HG02884 (cell line): ENCODE results near the gene HOXC9.

Source experiments
- ATAC-seq: cut with Tn5 transposase; IDR thresholded peaks from one replicate; pipeline ENCODE4 v1.9.1; 2021; ENCODE audit warnings: mild to moderate bottlenecking, moderate library complexity; ENCODE audit not compliant: unreplicated experiment

Gene HOXC9

GRCh38 chr12:53975479-53976152, 24.3 kb upstream of the HOXC9 start:
- ATAC-seq = no peak

- ATAC-seq = no peak
Measured at GRCh38 chr12:53976172-53976822, 23.7 kb upstream of the HOXC9 start.

GRCh38 chr12:53976823-53977595, 23.0 kb upstream of the HOXC9 start:
- ATAC-seq = no peak

GRCh38 chr12:53977596-53978445, 22.1 kb upstream of the HOXC9 start:
- no peak for ATAC-seq

GRCh38 chr12:53978477-53979356, 21.2 kb upstream of the HOXC9 start:
- ATAC-seq = no peak

GRCh38 chr12:53980104-53980801, 19.7 kb upstream of the HOXC9 start:
- ATAC-seq = no peak

- ATAC-seq = no peak
Measured at GRCh38 chr12:53980802-53981496, 19.0 kb upstream of the HOXC9 start.

GRCh38 chr12:53981634-53982565, 18.1 kb upstream of the HOXC9 start:
- ATAC-seq = no peak

GRCh38 chr12:53982648-53983567, 17.1 kb upstream of the HOXC9 start:
- ATAC-seq = no peak

GRCh38 chr12:53983568-53983949, 16.4 kb upstream of the HOXC9 start:
- no peak for ATAC-seq

GRCh38 chr12:53983950-53984572, 15.9 kb upstream of the HOXC9 start:
- ATAC-seq = no peak

- peak; percentile 62 for ATAC-seq
Measured at GRCh38 chr12:53984901-53985691, 14.9 kb upstream of the HOXC9 start, which contains the start of gene HOXC10. TSS of gene HOXC10 (plus strand) at chr12:53985146. CDS start at chr12:53985260, 114 bp downstream.

- no peak for ATAC-seq
Measured at GRCh38 chr12:53985692-53985993, 14.3 kb upstream of the HOXC9 start.

- no peak for ATAC-seq
Measured at GRCh38 chr12:53985994-53986685, 13.8 kb upstream of the HOXC9 start.
